ENCODE measurements around the gene LRP4. TPM values are rescaled to one million over a fixed set of nuclear protein-coding genes. Genes with fewer than 3 reads are reported as not detected.

The LRP4 gene
- total and polyA plus RNA-seq, 2 of the 4 experiments (the other 2 are of a cell fraction) = 4.1 to 5.8 TPM

DNA sequence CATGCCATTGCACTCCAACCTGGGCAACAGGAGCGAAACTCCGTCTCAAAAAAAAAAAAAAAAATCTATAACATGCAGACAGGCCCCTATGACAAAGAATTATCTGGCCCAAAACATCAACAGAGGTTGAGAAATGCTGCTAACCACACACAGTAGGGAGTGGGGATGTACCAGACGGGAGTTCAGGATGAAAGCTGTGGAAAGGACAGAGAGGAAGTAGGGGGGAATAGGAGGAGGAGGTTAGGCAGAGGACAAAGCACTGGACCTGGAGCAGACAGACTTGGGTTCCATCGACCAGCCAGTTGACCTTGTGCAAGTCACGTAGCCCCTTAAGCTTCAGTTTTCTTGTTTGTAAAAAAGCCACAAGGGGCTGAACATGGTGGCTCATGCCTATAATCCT lies 12.5 kb downstream of the LRP4 start:
- DNase-seq (no peak), ATAC-seq (ENCODE audit: low read depth) (no peak)
- H2BK20ac ChIP-seq (ENCODE audit: low read depth, low read length) = no peak overlapping the region
- no peak overlapping the region for H3K4me3 ChIP-seq (ENCODE audit: insufficient read depth, low read depth, low read length)
- no peak overlapping the region for H3K18ac ChIP-seq (ENCODE audit: low read depth, low read length)
- H3K4me1 ChIP-seq (ENCODE audit: control insufficient read depth, insufficient read depth, low read length) = peaks cover 8% of the 10 kb centered on the region
- BruUV-seq (replicated peaks) = no TSS peak
- H2BK5ac ChIP-seq (ENCODE audit: low read depth, low read length, poor library complexity, severe bottlenecking) = no peak overlapping the region
- peak overlapping the region; percentile 25; the same call in 1 of the 2 replicates for H3K14ac ChIP-seq (replicated peaks; ENCODE audit: low read depth, low read length)
- H2BK15ac ChIP-seq (ENCODE audit: low read depth, low read length) = no peak overlapping the region
- H2AFZ ChIP-seq (replicated peaks; ENCODE audit: low read length, poor library complexity) = no peak overlapping the region
- no peak overlapping the region for H2AK9ac ChIP-seq (replicated peaks; ENCODE audit: low read depth, low read length, poor library complexity)
- no peak overlapping the region for H4K5ac ChIP-seq (ENCODE audit: low read depth, low read length)
- TF ChIP-seq CEBPB (IDR thresholded peaks at IDR 0.05; ENCODE audit: low read depth, low read length) (no peak), MAZ (IDR thresholded peaks at IDR 0.05; ENCODE audit: borderline replicate concordance, low read depth, low read length) (no peak), RCOR1 (IDR thresholded peaks at IDR 0.05; ENCODE audit: insufficient replicate concordance, low read length) (no peak), MAFK (IDR thresholded peaks at IDR 0.05; ENCODE audit: low read depth, low read length) (no peak), SMC3 (IDR thresholded peaks at IDR 0.05; ENCODE audit: low read depth, low read length) (no peak), RFX5 (IDR thresholded peaks at IDR 0.05; ENCODE audit: low read depth, low read length) (no peak), FOS (IDR thresholded peaks at IDR 0.05; ENCODE audit: low read depth, low read length) (no peak), MXI1 (IDR thresholded peaks at IDR 0.05; ENCODE audit: borderline replicate concordance, low read depth, low read length) (no peak)
- TF ChIP-seq, protein P1, sequence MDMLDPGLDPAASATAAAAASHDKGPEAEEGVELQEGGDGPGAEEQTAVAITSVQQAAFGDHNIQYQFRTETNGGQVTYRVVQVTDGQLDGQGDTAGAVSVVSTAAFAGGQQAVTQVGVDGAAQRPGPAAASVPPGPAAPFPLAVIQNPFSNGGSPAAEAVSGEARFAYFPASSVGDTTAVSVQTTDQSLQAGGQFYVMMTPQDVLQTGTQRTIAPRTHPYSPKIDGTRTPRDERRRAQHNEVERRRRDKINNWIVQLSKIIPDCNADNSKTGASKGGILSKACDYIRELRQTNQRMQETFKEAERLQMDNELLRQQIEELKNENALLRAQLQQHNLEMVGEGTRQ (IDR thresholded peaks at IDR 0.05; ENCODE audit: low read depth, low read length) = no peak
- TF ChIP-seq, protein P2, sequence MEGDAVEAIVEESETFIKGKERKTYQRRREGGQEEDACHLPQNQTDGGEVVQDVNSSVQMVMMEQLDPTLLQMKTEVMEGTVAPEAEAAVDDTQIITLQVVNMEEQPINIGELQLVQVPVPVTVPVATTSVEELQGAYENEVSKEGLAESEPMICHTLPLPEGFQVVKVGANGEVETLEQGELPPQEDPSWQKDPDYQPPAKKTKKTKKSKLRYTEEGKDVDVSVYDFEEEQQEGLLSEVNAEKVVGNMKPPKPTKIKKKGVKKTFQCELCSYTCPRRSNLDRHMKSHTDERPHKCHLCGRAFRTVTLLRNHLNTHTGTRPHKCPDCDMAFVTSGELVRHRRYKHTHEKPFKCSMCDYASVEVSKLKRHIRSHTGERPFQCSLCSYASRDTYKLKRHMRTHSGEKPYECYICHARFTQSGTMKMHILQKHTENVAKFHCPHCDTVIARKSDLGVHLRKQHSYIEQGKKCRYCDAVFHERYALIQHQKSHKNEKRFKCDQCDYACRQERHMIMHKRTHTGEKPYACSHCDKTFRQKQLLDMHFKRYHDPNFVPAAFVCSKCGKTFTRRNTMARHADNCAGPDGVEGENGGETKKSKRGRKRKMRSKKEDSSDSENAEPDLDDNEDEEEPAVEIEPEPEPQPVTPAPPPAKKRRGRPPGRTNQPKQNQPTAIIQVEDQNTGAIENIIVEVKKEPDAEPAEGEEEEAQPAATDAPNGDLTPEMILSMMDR (conservative IDR thresholded peaks at IDR 0.05; ENCODE audit: low read depth, low read length) = no peak
- H2AK5ac ChIP-seq (ENCODE audit: low read depth, low read length) = peak overlapping the region; percentile 43; the same call in 1 of the 2 replicates
- dilution Hi-C loops (cut with HindIII; ENCODE audit: low sequenced_read_pairs, unreplicated experiment) (no loop called here), in situ Hi-C loops (cut with MboI; ENCODE audit: low sequenced_read_pairs) (no loop called here), intact Hi-C loops (cut with micrococcal nuclease) (no loop called here)
- 0 out of 2 replicates have a peak overlapping the region, but pooled peaks have one; percentile 38 for H3K23ac ChIP-seq (ENCODE audit: low read depth, low read length)
- no peaks in the 10 kb centered on the region for H3K9me3 ChIP-seq (ENCODE audit: control insufficient read depth, insufficient read depth, low read length)
- H3K9ac ChIP-seq (ENCODE audit: low read depth, low read length) = no peak overlapping the region
- 0 out of 2 replicates have a peak, but pooled peaks cover 6% of the 10 kb centered on the region for H3K9me1 ChIP-seq (ENCODE audit: insufficient read depth, low read length)
- H2BK120ac ChIP-seq (ENCODE audit: low read depth, low read length) = no peak overlapping the region
- 100% methylated on average over 2 of the region's 5 CpGs; no CpG with 5 or more reads in 1 of the 2 experiments for WGBS, 2 experiments (ENCODE audit: extremely low coverage in 2 of 2, insufficient read length in 1 of 2)
- no peak overlapping the region for H4K8ac ChIP-seq (ENCODE audit: low read depth in 2 of 2, low read length in 2 of 2)
- H4K91ac ChIP-seq (ENCODE audit: insufficient read depth, low read depth, low read length) = no peak overlapping the region
- H3K56ac ChIP-seq (ENCODE audit: extremely low read depth, insufficient read depth, low read length) = no peak overlapping the region
- H4K20me1 ChIP-seq (ENCODE audit: insufficient read depth, low read length) = no peaks in the 10 kb centered on the region
- CTCF ChIA-PET = no interaction called here
- H3K27me3 ChIP-seq (ENCODE audit: control insufficient read depth, insufficient read depth, low read length) = no peaks in the 10 kb centered on the region
- H3K27ac ChIP-seq (ENCODE audit: insufficient read depth, low read length) = no peak overlapping the region
- POLR2A ChIA-PET (ENCODE audit: unreplicated experiment) = no interaction called here
- H3K79me1 ChIP-seq (ENCODE audit: low read depth in 1 of 2, low read length in 2 of 2) = no peaks in the 10 kb centered on the region
- peak overlapping the region; percentile 2; the same call in 1 of the 2 replicates for H3K4ac ChIP-seq (ENCODE audit: low read depth, low read length)
- no peaks in the 10 kb centered on the region for H3K36me3 ChIP-seq (ENCODE audit: control insufficient read depth, insufficient read depth, low read length)
- no peak overlapping the region for H3K4me2 ChIP-seq (ENCODE audit: low read depth, low read length)
